SKM-1 treated with dmso at 0.1 percent for 144 hours (cell line): ENCODE results near the gene ARHGEF40.
A peak's percentile ranks its signal among the peaks of the same experiment; 100 is the strongest.

ENCODE experiments used
- DNase-seq: peaks from one replicate; lab custom pipeline; 2025; ENCODE audit not compliant: unreplicated experiment; lab: John Stamatoyannopoulos, UW

ARHGEF40 gene

DNA sequence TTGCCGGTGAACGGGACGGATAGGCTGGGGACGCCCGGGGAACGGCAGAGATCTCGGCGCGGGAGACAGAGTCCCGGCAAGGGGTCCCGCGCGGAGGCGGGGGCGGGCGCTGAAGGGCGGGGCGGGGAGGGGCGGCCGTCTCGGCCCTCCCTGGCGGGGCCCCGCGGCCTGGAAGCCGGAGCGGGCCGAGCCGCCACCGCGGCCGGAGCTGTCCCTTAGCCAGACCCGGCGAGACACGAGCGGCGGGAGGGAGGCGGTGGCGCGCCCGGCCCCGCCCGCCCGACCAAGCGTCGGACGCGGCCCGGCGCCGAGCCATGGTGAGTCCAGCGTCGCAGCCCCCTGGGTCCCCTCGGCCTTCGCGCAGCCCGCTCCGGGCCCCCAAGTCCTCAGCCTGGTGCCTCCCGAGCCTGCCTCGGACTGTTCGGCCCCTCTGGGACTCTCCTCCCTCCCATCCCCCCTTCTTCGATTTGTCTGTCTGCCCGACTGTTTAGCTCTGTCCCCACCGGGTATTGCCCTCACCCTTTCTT, at the start of gene ARHGEF40:
ARHGEF40 (plus strand) TSS at position 222 of the 527 bp plus-strand sequence; CDS start at position 315, 93 bp downstream.
- DNase-seq, result no peak

DNA sequence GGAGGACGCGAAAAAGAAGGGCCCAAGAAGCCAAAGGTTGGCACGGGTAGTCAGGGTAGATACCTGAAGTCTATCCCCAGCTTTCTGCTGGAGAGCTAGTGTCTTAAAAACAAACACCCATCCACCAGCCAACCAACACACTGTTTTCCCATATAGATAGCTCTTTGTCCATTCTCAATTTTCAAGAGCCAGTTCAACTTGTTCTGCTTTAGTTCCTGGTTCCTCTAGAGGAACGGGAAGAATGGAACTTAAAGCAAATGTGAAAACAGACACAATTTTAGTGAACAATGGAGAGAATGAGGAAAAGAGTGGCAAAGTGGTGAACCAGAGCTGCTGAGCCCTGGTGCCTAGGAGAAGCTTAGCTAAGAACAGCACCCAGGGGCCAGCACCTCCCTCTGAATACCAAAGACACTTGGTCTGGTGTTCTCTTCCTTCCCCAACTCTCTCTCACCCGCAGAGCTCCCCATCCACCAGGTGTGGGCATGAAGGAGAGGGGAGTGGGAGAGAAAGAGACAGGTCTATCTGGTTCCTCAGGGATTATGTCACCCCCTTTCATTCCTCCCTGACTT, 49.0 kb upstream of the ARHGEF40 start:
- DNase-seq, result no peak

DNA sequence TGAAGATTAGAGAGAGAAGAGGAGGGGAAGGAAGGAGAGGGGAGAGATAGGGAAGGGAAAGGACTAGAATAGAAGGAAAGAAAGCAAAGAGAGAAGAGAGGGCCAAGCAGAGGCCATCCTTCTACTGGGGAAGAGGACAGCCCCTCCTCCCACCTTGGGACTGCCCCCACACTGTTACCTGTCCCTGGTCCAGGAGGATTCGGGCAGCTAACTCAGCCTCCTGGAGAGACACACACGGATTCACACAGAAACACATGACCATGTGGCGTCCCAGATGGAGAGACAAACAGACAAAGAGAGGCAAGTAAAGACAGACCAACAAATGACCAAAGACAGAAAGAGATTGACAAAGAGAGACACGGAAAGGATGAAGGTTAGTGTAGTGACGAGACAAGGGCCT, 47.4 kb upstream of the ARHGEF40 start:
- DNase-seq, result no peak

DNA sequence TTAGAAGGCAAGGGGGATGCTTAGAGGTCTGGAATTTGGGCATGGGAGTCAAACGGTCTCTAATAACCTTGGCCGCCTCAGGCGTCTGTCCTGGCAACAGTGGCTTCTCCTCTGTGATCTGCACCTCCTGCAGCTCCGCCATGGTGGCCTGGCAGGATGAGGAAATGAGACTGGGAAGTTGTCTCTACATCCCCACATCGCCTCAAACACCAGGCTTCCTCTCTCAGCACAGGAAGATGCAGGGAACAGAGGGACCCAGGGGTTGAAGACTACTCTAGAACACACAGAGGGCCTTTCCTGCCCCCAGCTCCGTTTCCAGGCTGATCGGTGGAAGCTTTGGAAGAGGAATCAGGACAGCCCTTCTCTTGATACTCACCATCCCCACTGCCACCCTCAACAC, 46.9 kb upstream of the ARHGEF40 start:
- no peak for DNase-seq

DNA sequence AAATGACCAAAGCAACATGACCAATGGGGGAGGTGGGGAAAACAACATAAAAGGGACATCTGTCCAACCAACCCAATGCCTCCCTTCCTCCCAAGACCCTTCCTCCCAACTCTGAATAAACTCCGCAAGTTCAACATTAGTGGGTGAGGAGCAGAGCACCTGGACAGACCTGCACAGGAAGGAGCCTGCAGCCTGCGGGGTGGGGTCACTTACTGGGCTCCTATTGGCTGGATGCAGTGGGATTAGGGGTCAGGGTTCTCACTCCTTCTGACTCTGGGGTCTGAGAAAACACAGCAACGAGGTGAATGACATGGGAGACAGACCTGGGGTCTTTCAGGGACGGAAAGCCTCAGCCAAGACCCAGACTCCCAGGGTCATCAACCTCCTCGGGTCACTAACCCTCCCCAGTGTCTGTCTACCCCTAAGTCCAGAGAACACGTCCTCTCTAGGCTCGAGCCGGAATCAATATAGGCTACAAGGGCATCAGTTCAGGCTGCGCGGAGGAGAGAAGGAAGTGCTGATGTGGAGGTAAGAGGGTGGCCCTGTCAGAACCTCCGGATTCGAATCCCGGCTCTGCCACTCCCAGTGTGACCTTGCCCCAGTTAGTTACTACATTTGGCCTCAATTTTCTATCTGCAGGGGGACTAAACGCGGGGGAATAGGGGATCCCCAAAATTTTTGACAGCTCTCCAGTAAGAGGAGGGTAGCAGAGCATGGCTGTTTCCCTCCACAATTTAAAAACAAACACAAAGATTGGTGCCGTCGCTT, 46.1 kb upstream of the ARHGEF40 start:
- no peak for DNase-seq

DNA sequence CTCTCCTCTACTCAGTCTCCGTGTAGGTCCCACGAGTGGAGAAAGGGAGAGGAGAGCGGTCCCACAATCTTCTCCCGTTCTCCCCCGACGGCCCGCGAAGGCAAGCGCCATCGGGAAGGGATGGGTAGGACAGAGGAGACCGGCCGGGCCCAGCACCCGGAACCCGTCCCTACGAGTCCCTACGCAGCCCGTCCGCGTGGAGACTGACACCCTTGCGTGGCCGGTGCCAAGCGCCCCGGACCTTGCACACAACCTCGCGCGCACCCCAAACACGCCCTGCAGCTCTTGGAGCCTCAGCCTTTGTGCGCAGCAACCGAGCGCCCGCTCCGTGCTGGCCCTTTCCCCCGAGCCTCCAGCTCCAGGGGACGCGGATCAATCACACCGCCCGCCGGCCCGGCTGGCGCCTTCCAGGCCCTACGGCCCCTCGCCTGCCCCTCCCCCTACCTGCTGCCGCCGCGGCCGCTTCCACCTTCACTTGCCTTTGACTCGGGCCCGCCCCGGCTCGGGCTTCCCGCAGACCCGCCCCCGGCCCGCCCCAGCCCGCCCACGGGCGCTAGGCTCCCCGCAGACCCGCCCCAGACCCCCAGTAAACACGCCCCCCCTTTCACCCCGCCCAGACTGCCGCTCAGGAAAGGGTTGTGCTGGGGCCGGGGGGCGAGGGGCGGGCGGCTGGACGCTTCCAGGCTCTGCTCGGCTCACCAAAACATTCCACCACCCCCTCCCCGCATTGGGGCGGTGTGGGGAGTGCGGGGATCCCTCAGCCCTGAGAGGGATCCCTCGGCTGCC, 45.3 kb upstream of the ARHGEF40 start, which contains the start of gene NDRG2:
NDRG2 (minus strand) TSS at position 477 of the 786 bp plus-strand sequence. CDS start 1,746 bp downstream, outside the sequence.
- DNase-seq, result peak; percentile 14

DNA sequence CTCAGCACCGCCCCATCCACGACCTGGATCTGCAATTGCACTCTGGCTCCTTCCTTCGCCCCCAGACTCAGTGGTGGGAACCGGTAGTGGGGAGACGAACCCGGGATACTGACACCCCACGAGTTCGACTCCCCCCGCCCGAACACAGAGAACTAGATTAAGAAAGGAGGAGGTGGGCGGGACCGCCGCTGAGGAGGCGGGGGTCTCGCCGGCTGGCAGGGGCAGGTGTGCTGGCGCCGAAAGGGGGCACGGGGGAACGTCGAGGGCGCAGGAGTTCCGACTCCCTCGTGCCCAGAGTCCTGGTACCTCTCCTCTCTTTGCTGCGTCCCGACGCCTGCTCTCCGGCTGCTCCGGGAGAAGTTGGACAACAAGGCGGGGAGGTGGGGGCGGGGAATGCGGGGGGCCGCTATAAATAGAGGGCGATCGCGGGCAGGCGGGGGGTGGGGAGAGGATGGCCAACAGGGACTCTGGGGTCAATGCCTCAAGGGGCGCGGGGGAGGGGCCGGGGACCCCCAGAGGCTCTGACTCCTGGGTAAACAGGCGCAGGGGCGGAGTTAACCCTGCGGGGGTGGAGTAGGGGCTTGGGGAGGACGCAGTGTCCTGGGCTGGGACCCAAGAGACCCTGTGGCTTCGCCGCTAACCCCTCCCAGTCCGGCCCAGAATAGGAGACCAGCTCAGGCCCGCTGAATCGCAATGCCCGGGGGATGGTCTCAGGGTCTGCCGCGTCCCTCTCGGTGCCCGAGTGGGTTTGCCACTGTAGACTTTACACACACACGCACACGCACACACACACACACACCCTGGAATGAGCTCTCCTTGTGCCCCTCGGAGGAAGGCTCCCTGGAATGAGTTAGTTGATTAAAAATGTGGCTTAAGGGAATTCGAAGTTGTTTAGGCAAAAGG, 44.5 kb upstream of the ARHGEF40 start:
- DNase-seq, result no peak

DNA sequence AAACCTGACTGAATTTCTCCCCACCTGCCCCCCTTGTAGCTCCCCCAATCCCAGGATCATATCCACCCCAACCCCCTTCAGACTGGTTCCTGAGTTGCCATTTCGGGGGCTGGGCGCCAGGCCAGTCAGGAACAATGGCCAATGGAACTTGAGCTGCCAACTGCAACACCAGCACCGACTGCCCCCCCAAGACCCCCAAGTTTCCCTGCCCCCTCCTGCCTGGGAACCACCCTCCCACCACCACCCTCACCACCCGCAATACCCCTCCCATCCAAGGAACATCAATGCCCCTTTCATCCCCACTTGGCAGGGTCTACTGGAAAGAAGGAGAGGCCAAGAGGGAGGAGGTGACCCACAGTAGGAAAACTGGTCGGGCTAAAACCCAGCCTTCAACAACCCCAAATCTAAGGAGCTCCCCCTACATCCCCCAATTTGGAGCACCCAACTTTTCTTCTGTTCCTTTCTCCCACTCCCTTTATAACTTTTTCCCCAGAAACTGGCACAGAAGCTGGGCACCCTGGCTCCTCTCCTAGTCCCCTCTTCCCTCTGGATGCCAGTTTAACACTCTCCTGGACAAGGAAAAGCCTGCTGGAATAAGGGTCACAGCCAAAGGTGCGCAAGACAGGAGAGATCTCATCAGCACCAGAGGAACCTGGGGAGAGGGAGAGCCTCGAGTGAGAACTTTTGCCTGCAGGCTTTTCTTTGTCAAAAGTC, 43.7 kb upstream of the ARHGEF40 start:
- no peak for DNase-seq

DNA sequence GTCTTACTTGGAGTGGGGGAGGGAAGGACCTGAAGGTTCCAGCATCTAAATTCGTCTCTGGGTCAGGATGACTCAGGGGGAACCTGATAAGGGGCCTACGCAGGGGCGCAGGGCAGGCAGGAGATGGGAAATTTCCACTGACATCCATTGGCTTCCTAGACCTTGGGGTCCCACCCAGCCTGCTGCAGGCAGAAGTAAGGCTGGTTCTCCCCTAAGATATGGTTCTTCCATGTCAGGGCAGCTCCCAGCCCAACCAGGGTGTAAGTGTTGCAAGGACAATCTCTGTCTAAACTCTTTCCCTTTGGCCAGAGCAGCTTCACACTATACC, 43.2 kb upstream of the ARHGEF40 start:
- no peak for DNase-seq

DNA sequence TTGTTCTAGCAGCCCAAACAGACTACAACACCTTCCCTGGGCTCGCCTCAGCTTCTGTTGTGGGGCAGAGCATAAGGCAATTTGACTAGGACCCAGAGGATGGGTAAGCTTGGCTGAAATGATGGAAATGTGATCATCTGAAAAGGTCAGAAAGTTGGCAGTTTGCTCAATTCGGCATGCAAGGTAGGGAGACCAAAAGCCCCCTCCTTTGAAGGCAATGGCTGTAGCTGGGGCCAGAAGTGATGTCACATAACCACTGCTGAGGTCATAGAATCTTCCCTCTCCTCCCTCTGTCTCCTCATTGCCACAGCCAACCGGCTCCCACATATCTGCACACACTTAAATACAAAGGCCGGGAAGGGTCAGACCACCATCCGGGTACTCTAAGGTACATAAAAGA, 40.2 kb upstream of the ARHGEF40 start, which contains the start of gene TPPP2:
TPPP2 (plus strand) TSS at position 301 of the 400 bp plus-strand sequence. CDS start 365 bp downstream, outside the sequence.
- DNase-seq, result no peak

DNA sequence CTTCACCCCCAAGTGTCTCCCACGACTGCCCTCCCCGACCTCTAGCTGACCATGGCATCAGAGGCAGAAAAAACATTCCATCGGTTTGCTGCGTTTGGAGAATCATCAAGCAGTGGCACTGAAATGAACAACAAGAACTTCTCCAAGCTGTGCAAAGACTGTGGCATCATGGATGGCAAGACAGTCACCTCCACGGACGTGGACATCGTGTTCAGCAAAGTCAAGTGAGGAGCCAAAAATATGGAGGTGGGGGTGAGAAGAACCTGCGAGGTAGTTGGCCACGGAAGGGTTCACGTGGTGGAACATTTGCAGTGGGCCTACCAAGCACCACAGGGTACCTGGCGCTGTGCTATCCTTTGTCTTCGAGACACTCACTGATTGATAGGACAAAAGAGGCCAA, 39.6 kb upstream of the ARHGEF40 start:
- no peak for DNase-seq

DNA sequence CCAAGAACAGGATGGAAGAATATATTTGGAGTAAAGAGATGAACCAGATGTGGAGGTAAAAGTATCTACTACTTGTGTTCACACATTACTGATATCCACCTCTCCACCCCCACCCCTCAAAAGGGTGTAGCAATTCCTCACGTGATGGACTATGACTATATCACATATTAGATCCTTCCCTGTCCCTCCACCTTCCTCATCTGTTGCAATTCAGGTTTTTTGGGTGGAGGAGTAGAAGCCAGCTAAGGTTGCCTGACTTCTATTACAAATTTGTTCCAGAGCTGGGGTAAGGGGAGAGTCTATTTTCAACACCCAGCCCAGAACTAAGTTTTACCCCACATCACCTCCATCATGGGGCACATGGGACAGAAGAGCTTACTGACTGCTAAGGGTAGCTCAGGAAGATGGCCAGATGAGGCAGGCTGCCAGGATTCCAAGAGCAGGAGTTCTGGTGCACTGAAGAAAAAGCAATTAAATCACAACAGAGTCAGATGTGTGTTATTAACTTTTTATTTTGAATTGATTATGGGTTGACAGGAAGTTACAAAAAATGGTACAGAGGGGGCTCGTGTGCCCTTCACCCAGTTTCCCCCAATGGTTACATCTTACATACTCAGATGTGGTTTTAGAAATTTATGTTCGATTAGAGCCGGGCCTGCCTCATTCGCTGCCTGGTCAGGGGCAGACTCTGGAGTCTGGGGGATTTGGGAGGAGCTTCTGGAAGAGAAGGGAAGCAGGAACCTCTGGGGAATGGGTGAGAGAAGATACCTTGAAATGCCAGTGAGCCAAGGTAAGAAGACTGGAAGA, 37.6 kb upstream of the ARHGEF40 start:
- DNase-seq, result no peak

DNA sequence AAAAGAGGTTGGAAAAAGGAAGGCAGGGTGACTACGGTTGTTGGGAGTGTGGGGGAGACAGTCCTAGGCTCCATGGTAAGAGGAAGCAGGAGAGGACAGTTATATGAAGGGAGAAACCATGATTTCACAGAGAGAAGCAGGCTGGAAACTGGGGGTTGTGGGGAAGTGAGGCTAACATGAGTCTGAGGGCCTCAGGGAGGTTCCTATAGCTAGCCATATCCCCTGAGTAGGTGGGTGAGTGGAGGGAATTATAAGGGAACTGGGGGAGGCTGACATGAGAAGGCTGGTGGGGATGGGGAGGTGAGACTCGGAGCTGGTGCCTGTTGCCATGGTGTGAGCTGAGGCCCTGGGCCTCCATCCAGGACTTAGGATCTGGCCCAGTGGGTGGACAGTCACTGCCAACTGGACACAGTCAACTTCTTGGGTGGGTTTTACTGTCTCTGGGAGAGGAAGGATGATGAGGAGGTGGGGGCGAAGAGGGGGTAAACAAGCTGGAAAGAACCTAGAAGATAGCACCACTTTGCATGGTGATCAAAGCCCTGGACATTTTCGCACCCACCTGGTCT, 36.9 kb upstream of the ARHGEF40 start:
- no peak for DNase-seq

DNA sequence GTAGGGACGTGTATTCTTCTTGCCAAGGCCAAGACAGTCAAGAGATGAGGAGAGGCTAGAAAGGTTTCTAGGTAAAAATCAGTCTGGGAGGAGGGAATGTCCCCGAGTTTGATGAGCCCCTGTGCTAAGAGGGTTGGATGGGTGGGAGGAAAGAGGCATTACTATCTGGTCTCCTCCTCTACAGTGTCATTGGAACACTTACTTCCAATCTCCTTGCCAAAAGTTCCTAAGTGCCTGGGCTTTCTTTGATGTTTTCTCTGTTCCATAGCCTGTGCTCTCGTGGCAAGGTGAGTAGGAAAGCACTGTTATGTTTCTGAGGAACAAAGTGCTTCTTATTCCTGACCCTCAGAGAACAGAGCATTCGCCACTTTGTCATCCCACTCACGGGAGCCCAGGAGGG, 35.4 kb upstream of the ARHGEF40 start, which contains the start of gene RNASE13:
RNASE13 (minus strand) TSS at position 101 of the 400 bp plus-strand sequence. CDS start 519 bp downstream, outside the sequence.
- DNase-seq, result no peak

DNA sequence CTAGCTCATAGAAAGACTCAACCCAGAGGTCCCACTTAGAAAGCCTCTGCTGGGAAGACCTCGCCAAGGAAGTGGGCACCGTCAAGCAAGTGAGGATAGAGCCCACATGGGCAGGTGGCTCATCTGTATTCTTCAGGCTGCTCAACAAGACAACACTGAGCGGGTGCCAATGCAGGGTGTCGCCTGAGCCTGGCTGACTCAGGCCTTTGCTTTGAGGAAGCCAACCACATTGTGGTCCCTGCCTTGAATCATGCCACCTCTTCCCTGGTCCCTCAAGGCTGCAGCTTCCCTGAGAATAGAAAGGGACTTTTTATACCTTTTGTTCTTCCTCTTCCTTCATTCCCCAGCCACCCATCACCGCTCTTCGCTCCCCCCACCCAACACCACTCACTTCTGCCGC, 33.4 kb upstream of the ARHGEF40 start:
- no peak for DNase-seq

DNA sequence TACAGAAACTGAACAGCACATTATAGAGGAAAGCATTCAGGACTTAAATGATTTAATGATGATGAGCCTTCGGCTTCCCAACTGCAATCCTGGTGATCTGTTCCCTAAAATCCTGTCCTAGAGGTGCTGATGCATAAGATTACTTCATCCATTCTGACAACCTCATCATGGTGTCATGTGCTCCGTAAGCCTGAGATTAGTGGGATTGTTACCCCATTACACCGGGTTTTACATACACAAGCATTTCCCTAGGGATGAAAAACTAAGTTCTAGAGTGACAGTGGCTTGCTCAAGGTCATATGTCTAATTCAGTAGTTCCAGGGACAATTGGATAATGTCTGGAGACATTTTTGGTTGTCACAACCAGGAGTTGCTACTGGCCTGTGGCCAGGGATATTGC, 32.9 kb upstream of the ARHGEF40 start:
- no peak for DNase-seq

DNA sequence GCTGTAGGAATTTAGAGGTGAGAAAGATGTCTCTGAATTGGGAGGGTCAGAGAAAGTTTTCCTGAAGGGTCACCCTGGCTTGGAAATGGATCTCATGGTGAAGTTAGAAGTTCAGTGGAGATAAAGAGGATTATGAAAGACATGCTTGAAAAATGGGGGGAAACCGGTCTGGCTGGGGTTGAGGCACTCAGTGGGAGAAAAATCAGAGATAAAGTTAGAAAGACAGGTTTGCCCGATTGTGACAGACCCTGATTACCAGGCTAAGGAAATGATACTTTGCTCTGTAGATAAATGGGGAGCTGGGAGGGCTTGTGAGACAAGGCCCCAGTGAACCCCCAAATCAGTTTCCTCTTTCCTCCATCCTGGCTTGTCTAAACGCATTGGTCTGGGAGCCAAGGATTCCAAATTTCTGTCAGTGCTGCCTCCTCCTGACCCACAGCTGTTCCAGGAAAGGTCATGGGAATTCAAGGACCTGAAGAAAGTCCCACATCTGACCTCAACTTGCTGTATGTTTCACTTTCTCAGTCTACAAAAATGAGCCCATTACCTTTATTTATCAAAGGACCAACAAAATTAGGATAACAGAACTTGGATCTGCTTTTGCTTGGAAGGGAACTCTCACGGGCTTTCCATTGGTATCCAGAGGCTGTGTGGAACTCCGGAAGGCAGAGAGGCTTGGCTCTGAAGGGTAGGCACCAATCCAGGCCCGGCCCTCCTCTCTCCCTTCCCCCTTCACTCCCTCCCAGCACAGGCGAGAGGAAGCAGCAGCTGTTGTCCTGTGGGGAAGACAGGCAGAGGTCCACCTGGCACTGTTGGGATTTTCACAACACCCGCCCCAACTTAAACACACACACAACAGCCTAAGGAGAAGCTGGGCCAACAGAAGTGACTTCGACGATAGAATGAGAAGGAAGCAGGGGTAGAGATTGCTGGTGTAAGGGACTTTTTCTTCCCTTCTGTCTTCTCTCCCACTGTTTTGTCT, 31.4 kb upstream of the ARHGEF40 start:
- no peak for DNase-seq
